Measurements from ENCODE around the gene MUC5AC. TPM values are rescaled to one million over a fixed set of nuclear protein-coding genes. Genes with fewer than 3 reads are reported as not detected.

The MUC5AC gene
- total RNA-seq, 1 experiment from 2014 or later = under 0.01 TPM

GRCh38 chr11:1197431-1197885, 39.7 kb downstream of the MUC5AC start:
- Mint-ChIP-seq H3K4me3 (no peak overlapping the region), H3K27ac (no peak overlapping the region), H3K36me3 (no peaks in the 10 kb centered on the region), H3K27me3 (ENCODE audit: low read depth) (peaks cover under 1% of the 10 kb centered on the region), H3K9me3 (peaks cover 1% of the 10 kb centered on the region), H3K4me1 (no peaks in the 10 kb centered on the region)
- CTCF ChIA-PET = no interaction called here
- POLR2A ChIA-PET = no interaction called here
- peak; percentile 11 for DNase-seq (ENCODE audit: low spot score)
- TF ChIP-seq GABPB1 (CRISPR knock-in tag; IDR thresholded peaks at IDR 0.05) (no peak), CDX4 (CRISPR knock-in tag; IDR thresholded peaks at IDR 0.05; ENCODE audit: borderline replicate concordance) (no peak), FOXK1 (CRISPR knock-in tag; IDR thresholded peaks at IDR 0.05) (no peak), HMGA2 (CRISPR knock-in tag; IDR thresholded peaks at IDR 0.05) (no peak), ZNF138 (CRISPR knock-in tag; conservative IDR thresholded peaks at IDR 0.05) (no peak), ZNF121 (CRISPR knock-in tag; IDR thresholded peaks at IDR 0.05) (no peak), GRHL2 (CRISPR knock-in tag; IDR thresholded peaks at IDR 0.05; ENCODE audit: insufficient replicate concordance, severe bottlenecking) (no peak), SMAD4 (CRISPR knock-in tag; IDR thresholded peaks at IDR 0.05) (no peak), AR (CRISPR knock-in tag; IDR thresholded peaks at IDR 0.05) (no peak), JUN (CRISPR knock-in tag; IDR thresholded peaks at IDR 0.05) (no peak), ZNF423 (CRISPR knock-in tag; IDR thresholded peaks at IDR 0.05) (no peak), TEAD4 (CRISPR knock-in tag; IDR thresholded peaks at IDR 0.05) (no peak), STAT6 (CRISPR knock-in tag; conservative IDR thresholded peaks at IDR 0.05; ENCODE audit: low read depth) (no peak), CREM (CRISPR knock-in tag; IDR thresholded peaks at IDR 0.05) (no peak), TP53 (CRISPR knock-in tag; IDR thresholded peaks at IDR 0.05) (no peak)
- TF ChIP-seq, protein P1, sequence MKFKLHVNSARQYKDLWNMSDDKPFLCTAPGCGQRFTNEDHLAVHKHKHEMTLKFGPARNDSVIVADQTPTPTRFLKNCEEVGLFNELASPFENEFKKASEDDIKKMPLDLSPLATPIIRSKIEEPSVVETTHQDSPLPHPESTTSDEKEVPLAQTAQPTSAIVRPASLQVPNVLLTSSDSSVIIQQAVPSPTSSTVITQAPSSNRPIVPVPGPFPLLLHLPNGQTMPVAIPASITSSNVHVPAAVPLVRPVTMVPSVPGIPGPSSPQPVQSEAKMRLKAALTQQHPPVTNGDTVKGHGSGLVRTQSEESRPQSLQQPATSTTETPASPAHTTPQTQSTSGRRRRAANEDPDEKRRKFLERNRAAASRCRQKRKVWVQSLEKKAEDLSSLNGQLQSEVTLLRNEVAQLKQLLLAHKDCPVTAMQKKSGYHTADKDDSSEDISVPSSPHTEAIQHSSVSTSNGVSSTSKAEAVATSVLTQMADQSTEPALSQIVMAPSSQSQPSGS (CRISPR knock-in tag; IDR thresholded peaks at IDR 0.05; ENCODE audit: borderline replicate concordance, low read depth) = no peak
- TF ChIP-seq, protein P2, sequence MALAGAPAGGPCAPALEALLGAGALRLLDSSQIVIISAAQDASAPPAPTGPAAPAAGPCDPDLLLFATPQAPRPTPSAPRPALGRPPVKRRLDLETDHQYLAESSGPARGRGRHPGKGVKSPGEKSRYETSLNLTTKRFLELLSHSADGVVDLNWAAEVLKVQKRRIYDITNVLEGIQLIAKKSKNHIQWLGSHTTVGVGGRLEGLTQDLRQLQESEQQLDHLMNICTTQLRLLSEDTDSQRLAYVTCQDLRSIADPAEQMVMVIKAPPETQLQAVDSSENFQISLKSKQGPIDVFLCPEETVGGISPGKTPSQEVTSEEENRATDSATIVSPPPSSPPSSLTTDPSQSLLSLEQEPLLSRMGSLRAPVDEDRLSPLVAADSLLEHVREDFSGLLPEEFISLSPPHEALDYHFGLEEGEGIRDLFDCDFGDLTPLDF (CRISPR knock-in tag; IDR thresholded peaks at IDR 0.05) = no peak
- TF ChIP-seq, protein P3, sequence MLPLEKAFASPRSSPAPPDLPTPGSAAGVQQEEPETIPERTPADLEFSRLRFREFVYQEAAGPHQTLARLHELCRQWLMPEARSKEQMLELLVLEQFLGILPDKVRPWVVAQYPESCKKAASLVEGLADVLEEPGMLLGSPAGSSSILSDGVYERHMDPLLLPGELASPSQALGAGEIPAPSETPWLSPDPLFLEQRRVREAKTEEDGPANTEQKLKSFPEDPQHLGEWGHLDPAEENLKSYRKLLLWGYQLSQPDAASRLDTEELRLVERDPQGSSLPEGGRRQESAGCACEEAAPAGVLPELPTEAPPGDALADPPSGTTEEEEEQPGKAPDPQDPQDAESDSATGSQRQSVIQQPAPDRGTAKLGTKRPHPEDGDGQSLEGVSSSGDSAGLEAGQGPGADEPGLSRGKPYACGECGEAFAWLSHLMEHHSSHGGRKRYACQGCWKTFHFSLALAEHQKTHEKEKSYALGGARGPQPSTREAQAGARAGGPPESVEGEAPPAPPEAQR (CRISPR knock-in tag; IDR thresholded peaks at IDR 0.05) = no peak
- TF ChIP-seq, protein P4, sequence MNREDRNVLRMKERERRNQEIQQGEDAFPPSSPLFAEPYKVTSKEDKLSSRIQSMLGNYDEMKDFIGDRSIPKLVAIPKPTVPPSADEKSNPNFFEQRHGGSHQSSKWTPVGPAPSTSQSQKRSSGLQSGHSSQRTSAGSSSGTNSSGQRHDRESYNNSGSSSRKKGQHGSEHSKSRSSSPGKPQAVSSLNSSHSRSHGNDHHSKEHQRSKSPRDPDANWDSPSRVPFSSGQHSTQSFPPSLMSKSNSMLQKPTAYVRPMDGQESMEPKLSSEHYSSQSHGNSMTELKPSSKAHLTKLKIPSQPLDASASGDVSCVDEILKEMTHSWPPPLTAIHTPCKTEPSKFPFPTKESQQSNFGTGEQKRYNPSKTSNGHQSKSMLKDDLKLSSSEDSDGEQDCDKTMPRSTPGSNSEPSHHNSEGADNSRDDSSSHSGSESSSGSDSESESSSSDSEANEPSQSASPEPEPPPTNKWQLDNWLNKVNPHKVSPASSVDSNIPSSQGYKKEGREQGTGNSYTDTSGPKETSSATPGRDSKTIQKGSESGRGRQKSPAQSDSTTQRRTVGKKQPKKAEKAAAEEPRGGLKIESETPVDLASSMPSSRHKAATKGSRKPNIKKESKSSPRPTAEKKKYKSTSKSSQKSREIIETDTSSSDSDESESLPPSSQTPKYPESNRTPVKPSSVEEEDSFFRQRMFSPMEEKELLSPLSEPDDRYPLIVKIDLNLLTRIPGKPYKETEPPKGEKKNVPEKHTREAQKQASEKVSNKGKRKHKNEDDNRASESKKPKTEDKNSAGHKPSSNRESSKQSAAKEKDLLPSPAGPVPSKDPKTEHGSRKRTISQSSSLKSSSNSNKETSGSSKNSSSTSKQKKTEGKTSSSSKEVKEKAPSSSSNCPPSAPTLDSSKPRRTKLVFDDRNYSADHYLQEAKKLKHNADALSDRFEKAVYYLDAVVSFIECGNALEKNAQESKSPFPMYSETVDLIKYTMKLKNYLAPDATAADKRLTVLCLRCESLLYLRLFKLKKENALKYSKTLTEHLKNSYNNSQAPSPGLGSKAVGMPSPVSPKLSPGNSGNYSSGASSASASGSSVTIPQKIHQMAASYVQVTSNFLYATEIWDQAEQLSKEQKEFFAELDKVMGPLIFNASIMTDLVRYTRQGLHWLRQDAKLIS (CRISPR knock-in tag; IDR thresholded peaks at IDR 0.05; ENCODE audit: borderline replicate concordance) = no peak
- TF ChIP-seq, protein P5, sequence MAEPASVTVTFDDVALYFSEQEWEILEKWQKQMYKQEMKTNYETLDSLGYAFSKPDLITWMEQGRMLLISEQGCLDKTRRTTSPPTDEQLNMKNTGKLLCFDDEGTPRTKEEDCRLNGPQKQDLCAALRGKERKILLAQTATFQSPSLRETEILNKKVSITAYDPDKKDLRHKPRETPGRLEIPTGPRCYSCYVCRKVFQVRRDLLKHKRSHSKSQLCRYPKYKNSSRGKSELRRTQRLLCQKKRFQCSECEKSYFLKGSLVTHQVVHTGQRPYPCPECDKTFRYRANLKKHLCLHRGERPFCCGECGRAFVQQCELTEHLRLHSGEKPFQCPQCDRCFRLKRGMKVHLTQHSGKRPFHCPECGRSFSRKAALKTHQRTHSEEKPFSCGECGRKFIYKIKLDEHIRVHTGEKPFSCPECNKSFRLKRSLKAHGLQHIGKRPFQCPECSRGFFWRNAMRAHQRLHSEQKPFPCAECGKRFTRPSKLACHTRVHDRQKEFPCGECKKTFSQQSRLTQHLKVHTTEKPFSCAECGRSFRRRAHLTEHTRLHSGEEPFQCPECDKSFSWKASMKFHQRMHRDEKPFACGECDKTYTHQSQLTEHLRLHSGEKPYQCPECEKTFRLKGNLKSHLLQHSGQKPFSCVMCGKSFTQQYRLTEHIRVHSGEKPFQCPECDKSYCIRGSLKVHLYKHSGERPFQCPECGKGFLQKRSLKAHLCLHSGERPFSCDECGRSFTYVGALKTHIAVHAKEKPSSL (CRISPR knock-in tag; conservative IDR thresholded peaks at IDR 0.05) = no peak
- ATAC-seq = no peak
